ENCODE data around the gene RAD51B. TPM values are rescaled to one million over a fixed set of nuclear protein-coding genes. Genes with fewer than 3 reads are reported as not detected.

RAD51B gene
- total and polyA plus RNA-seq, 9 of the 15 experiments (the other 6 are each of a cell fraction or from before 2014, with no cell fraction given) = 8.5 to 17.3 (median 11.3) TPM

GRCh38 chr14:68580096-68580645, 760.6 kb downstream of the RAD51B start:
- no peak overlapping the region for H2AFZ ChIP-seq (ENCODE audit: low read depth, low read length)
- H3K9ac ChIP-seq (ENCODE audit: insufficient read depth in 1 of 2, low read depth in 2 of 2, low read length in 2 of 2) = no peak overlapping the region
- H3K36me3 ChIP-seq (ENCODE audit: control insufficient read depth, insufficient read depth, low read length) = no peaks in the 10 kb centered on the region
- no peaks in the 10 kb centered on the region for H3K79me2 ChIP-seq (ENCODE audit: control insufficient read depth, insufficient read depth, low read length)
- ChIA-PET CTCF (ENCODE audit: low intra/inter-chr PET ratio) (no interaction called here), POLR2A (interaction anchor here (1.5 kb wide), 1 partner anchor 213 kb away, joined by 4 read pairs; the partner anchor contains the start of gene ZFP36L1)
- H4K20me1 ChIP-seq (replicated peaks; ENCODE audit: control insufficient read depth, insufficient read depth, low read length) = no peaks in the 10 kb centered on the region
- intact Hi-C loops (cut with micrococcal nuclease) = no loop called here
- in situ Hi-C loops (cut with MboI) = no loop called here
- no peaks in the 10 kb centered on the region for H3K9me1 ChIP-seq (ENCODE audit: control insufficient read depth, insufficient read depth, low read length)
- H3K27ac ChIP-seq (ENCODE audit: extremely low read depth, low read depth, low read length) = no peak overlapping the region
- no peak for FAIRE-seq
- BruUV-seq (replicated peaks) = no TSS peak
- no peak for ATAC-seq
- H3K4me1 ChIP-seq (replicated peaks in 1 of 2; ENCODE audit: control insufficient read depth in 2 of 2, insufficient read depth in 2 of 2, low read length in 2 of 2) = no peaks in the 10 kb centered on the region; a peak in 1 of 5 replicates
- no peaks in the 10 kb centered on the region for H3K9me3 ChIP-seq (replicated peaks; ENCODE audit: control insufficient read depth, insufficient read depth, low read depth, low read length)
- 55% methylated on average over 3 of the region's 9 CpGs for WGBS (ENCODE audit: insufficient coverage, low coverage, missing lambda C conversion rate)
- H3K27me3 ChIP-seq (ENCODE audit: control insufficient read depth in 2 of 2, insufficient read depth in 2 of 2, low read length in 2 of 2) = 0 out of 5 replicates have a peak, but pooled peaks cover 0 to 6% of the 10 kb centered on the region in 2 experiments
- no peak overlapping the region for H3K4me3 ChIP-seq
- DNase-seq (ENCODE audit: extremely low read depth in 1 of 4, low spot score in 3 of 4) = no peak
- no peak overlapping the region for H3K4me2 ChIP-seq (ENCODE audit: insufficient read depth, low read length)
- TF ChIP-seq, protein P1, sequence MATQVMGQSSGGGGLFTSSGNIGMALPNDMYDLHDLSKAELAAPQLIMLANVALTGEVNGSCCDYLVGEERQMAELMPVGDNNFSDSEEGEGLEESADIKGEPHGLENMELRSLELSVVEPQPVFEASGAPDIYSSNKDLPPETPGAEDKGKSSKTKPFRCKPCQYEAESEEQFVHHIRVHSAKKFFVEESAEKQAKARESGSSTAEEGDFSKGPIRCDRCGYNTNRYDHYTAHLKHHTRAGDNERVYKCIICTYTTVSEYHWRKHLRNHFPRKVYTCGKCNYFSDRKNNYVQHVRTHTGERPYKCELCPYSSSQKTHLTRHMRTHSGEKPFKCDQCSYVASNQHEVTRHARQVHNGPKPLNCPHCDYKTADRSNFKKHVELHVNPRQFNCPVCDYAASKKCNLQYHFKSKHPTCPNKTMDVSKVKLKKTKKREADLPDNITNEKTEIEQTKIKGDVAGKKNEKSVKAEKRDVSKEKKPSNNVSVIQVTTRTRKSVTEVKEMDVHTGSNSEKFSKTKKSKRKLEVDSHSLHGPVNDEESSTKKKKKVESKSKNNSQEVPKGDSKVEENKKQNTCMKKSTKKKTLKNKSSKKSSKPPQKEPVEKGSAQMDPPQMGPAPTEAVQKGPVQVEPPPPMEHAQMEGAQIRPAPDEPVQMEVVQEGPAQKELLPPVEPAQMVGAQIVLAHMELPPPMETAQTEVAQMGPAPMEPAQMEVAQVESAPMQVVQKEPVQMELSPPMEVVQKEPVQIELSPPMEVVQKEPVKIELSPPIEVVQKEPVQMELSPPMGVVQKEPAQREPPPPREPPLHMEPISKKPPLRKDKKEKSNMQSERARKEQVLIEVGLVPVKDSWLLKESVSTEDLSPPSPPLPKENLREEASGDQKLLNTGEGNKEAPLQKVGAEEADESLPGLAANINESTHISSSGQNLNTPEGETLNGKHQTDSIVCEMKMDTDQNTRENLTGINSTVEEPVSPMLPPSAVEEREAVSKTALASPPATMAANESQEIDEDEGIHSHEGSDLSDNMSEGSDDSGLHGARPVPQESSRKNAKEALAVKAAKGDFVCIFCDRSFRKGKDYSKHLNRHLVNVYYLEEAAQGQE (IDR thresholded peaks at IDR 0.05; ENCODE audit: borderline replicate concordance) = no peak
- TF ChIP-seq, protein P1 (CRISPR knock-in tag; IDR thresholded peaks at IDR 0.05; ENCODE audit: low read depth) = no peak
- TF ChIP-seq, protein P2, sequence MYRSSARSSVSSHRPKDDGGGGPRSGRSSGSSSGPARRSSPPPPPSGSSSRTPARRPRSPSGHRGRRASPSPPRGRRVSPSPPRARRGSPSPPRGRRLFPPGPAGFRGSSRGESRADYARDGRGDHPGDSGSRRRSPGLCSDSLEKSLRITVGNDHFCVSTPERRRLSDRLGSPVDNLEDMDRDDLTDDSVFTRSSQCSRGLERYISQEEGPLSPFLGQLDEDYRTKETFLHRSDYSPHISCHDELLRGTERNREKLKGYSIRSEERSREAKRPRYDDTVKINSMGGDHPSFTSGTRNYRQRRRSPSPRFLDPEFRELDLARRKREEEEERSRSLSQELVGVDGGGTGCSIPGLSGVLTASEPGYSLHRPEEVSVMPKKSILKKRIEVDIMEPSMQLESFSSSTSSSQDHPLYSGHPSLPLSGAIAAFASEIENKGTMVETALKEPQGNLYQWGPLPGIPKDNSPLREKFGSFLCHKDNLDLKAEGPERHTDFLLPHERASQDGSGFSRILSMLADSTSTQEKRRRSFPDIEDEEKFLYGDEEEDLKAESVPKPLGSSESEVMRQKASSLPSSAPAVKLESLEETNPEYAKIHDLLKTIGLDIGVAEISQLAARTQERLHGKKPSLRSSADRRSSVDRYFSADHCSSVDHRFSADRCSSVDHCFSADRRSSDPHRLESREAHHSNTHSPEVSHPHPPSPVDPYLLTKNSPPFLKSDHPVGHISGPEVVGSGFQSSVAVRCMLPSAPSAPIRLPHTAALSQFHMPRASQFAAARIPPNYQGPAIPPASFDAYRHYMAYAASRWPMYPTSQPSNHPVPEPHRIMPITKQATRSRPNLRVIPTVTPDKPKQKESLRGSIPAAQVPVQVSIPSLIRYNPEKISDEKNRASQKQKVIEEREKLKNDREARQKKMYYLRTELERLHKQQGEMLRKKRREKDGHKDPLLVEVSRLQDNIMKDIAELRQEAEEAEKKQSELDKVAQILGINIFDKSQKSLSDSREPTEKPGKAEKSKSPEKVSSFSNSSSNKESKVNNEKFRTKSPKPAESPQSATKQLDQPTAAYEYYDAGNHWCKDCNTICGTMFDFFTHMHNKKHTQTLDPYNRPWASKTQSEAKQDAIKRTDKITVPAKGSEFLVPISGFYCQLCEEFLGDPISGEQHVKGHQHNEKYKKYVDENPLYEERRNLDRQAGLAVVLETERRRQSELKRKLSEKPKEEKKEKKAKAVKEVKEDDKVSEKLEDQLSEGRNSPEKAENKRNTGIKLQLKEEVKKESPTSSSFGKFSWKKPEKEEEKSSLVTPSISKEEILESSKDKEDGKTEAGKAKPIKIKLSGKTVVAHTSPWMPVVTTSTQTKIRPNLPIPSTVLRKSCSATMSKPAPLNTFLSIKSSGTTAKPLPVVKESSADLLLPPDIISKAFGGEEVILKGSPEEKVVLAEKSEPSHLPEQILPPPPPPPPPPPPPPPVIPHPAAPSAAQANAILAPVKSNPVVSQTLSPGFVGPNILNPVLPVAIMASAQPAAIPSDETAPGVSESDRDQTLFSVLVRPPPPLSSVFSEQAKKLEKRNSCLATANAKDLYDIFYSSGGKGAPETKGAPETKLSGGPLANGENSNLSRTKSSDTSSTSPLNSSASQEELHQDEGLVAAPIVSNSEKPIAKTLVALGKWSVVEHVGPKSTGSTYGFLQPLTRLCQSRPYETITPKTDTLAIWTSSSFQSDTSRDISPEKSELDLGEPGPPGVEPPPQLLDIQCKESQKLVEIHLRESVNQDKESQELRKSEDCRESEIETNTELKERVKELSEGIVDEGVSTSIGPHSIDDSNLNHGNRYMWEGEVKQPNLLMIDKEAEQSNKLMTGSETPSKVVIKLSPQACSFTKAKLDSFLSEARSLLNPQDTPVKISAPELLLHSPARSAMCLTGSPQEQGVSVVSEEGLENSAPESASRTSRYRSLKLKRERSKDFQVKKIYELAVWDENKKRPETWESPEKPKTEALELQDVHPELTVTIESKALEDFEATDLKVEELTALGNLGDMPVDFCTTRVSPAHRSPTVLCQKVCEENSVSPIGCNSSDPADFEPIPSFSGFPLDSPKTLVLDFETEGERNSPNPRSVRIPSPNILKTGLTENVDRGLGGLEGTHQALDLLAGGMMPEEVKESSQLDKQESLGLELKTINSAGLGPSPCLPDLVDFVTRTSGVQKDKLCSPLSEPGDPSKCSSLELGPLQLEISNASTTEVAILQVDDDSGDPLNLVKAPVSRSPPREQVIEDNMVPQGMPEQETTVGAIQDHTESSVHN (IDR thresholded peaks at IDR 0.05; ENCODE audit: borderline replicate concordance in 1 of 2, low read depth in 1 of 2) = no peak

Data from K562 (cell line).